IMR-90 (cell line): ENCODE data around the gene CHAF1B. TPM values are rescaled to one million over a fixed set of nuclear protein-coding genes. Genes with fewer than 3 reads are reported as not detected.

Experiments
- ATAC-seq: fragments of 200-7000 bp; cut with Tn5 transposase; 2 replicates; pipeline ENCODE4 v1.9.1; 2020; ENCODE audit warnings: low read depth, mild to moderate bottlenecking, moderate library complexity
- BruUV-seq: library from RNA; stranded (reverse); fragments of 400-500 nt; replicated peaks from 2 replicates; lab custom pipeline; 2021; lab: Mats Ljungman, UMichigan
- CTCF ChIA-PET: fragments of 300-600 bp; formaldehyde crosslinking; extraction: SDS; loops from one replicate; lab custom pipeline; 2021; ENCODE audit warnings: antibody characterized with exemption; lab: Yijun Ruan, JAX
- POLR2A ChIA-PET: fragments of 300-600 bp; sonication (Branson Sonifier 250); formaldehyde crosslinking; loops from one replicate; lab custom pipeline; 2022; ENCODE audit warnings: antibody characterized with exemption; ENCODE audit not compliant: unreplicated experiment; lab: Charles Lee
- DNase-seq: peaks from one replicate; pipeline ENCODE4 v3.0.0; 2013
- H2AFZ ChIP-seq: replicated peaks from 2 replicates; pipeline ENCODE3; 2013; ENCODE audit warnings: low read length, mild to moderate bottlenecking; ENCODE audit not compliant: poor library complexity
- H2AK5ac ChIP-seq: 2 replicates; pipeline ENCODE4 v1.6.1; 2013; ENCODE audit warnings: low read depth, low read length, inconsistent platforms
- H2AK9ac ChIP-seq: replicated peaks from 2 replicates; pipeline ENCODE3; 2013; ENCODE audit warnings: mild to moderate bottlenecking, low read depth, low read length, moderate library complexity; ENCODE audit not compliant: poor library complexity
- H2BK120ac ChIP-seq: 2 replicates; pipeline ENCODE4 v1.6.1; 2013; ENCODE audit warnings: low read depth, low read length, inconsistent platforms
- H2BK15ac ChIP-seq: 3 replicates; pipeline ENCODE4 v1.6.1; 2013; ENCODE audit warnings: low read depth, low read length, inconsistent platforms
- H2BK20ac ChIP-seq: 2 replicates; pipeline ENCODE4 v1.6.1; 2013; ENCODE audit warnings: low read depth, mild to moderate bottlenecking, inconsistent platforms, low read length, moderate library complexity
- H2BK5ac ChIP-seq: 2 replicates; pipeline ENCODE4 v1.6.1; 2013; ENCODE audit warnings: mild to moderate bottlenecking, low read depth, low read length, inconsistent platforms; ENCODE audit not compliant: poor library complexity, severe bottlenecking
- H3K14ac ChIP-seq: replicated peaks from 2 replicates; pipeline ENCODE4 v1.6.1; 2013; ENCODE audit warnings: low read depth, low read length, inconsistent platforms
- H3K18ac ChIP-seq: 2 replicates; pipeline ENCODE4 v1.6.1; 2013; ENCODE audit warnings: low read depth, low read length, control low read depth
- H3K23ac ChIP-seq: 2 replicates; pipeline ENCODE4 v1.6.1; 2013; ENCODE audit warnings: low read depth, low read length, inconsistent platforms
- H3K27ac ChIP-seq: 2 replicates; pipeline ENCODE4 v1.5.1; 2013; ENCODE audit warnings: mild to moderate bottlenecking, control low read depth, low read length; ENCODE audit not compliant: insufficient read depth
- H3K27me3 ChIP-seq: 2 replicates; pipeline ENCODE4 v1.6.1; 2013; ENCODE audit warnings: low read length; ENCODE audit not compliant: control insufficient read depth, insufficient read depth
- H3K36me3 ChIP-seq: 2 replicates; pipeline ENCODE4 v1.6.1; 2013; ENCODE audit warnings: low read length, mixed read lengths; ENCODE audit not compliant: control insufficient read depth, insufficient read depth
- H3K4ac ChIP-seq: 2 replicates; pipeline ENCODE4 v1.6.1; 2013; ENCODE audit warnings: low read depth, low read length, inconsistent platforms
- H3K4me1 ChIP-seq: 2 replicates; pipeline ENCODE4 v1.6.1; 2013; ENCODE audit warnings: low read length, mixed read lengths; ENCODE audit not compliant: control insufficient read depth, insufficient read depth
- H3K4me2 ChIP-seq: 2 replicates; pipeline ENCODE4 v1.6.1; 2013; ENCODE audit warnings: low read depth, mild to moderate bottlenecking, control low read depth, low read length, moderate library complexity
- H3K4me3 ChIP-seq: 2 replicates; pipeline ENCODE4 v1.5.1; 2013; ENCODE audit warnings: low read depth, mild to moderate bottlenecking, control low read depth, low read length, moderate library complexity; ENCODE audit not compliant: insufficient read depth
- H3K56ac ChIP-seq: 2 replicates; pipeline ENCODE4 v1.6.1; 2013; ENCODE audit warnings: low read length, inconsistent platforms; ENCODE audit not compliant: insufficient read depth; ENCODE audit errors: extremely low read depth
- H3K79me1 ChIP-seq, 2 experiments: 2 replicates each; pipeline ENCODE4 v1.6.1; 2013; ENCODE audit warnings: low read length in 2 of 2, inconsistent platforms in 1 of 2, low read depth in 1 of 2
- H3K9ac ChIP-seq: 2 replicates; pipeline ENCODE4 v1.6.1; 2013; ENCODE audit warnings: low read depth, low read length, control low read depth
- H3K9me1 ChIP-seq: 2 replicates; pipeline ENCODE4 v1.6.1; 2013; ENCODE audit warnings: low read length, inconsistent platforms; ENCODE audit not compliant: insufficient read depth
- H3K9me3 ChIP-seq: 2 replicates; pipeline ENCODE4 v1.6.1; 2013; ENCODE audit warnings: low read length; ENCODE audit not compliant: control insufficient read depth, insufficient read depth
- H4K20me1 ChIP-seq: 2 replicates; pipeline ENCODE4 v1.6.1; 2013; ENCODE audit warnings: low read length, inconsistent platforms; ENCODE audit not compliant: insufficient read depth
- H4K5ac ChIP-seq: 2 replicates; pipeline ENCODE4 v1.6.1; 2013; ENCODE audit warnings: mild to moderate bottlenecking, low read depth, low read length, control low read depth
- H4K8ac ChIP-seq, 2 experiments: 2 replicates each; pipeline ENCODE4 v1.6.1; 2013; ENCODE audit warnings: low read depth in 2 of 2, low read length in 2 of 2, control low read depth in 1 of 2, inconsistent platforms in 1 of 2
- H4K91ac ChIP-seq: 2 replicates; pipeline ENCODE4 v1.6.1; 2013; ENCODE audit warnings: low read depth, low read length, inconsistent platforms; ENCODE audit not compliant: insufficient read depth
- FOS ChIP-seq: fragments of 150-350 bp; IDR thresholded peaks from 2 replicates; pipeline ENCODE4 v1.6.1; 2016; ENCODE audit warnings: low read depth, low read length
- POLR2A ChIP-seq: IDR thresholded peaks from 2 replicates; pipeline ENCODE4 v1.6.1; 2012; ENCODE audit warnings: mild to moderate bottlenecking, low read depth, low read length
- WGBS, 2 experiments: methylation state at CpG; one replicate each; pipeline versions ENCODE4 v1.1.5 to v1.1.7; 2013; ENCODE audit warnings: missing lambda C conversion rate in 2 of 2; ENCODE audit not compliant: insufficient read length in 1 of 2; ENCODE audit errors: extremely low coverage in 2 of 2; 5-methylcytosine and 5-hydroxymethylcytosine counted together
- dilution Hi-C: fragments of 300-500 bp; cut with HindIII; formaldehyde crosslinking; loops from one replicate; pipeline ENCODE4 v1.14.3; 2018; ENCODE audit warnings: low sequenced_read_pairs; ENCODE audit not compliant: unreplicated experiment
- in situ Hi-C: fragments of 300-500 bp; cut with MboI; formaldehyde crosslinking; loops from 3 replicates; pipeline ENCODE4 v1.14.3; 2019; ENCODE audit warnings: low sequenced_read_pairs, inconsistent platforms, mixed read lengths
- intact Hi-C: fragments of 100-400 bp; cut with micrococcal nuclease; formaldehyde crosslinking; loops from 2 replicates; pipeline ENCODE4 v1.10.0; 2022
- polyA plus RNA-seq, 3 experiments: library from polyadenylated mRNA; depleted of rRNA; stranded (reverse); fragments of >200 nt; gene quantifications; 2 replicates each; pipeline ENCODE4 v1.2.3, GENCODE V29; 2012; ENCODE audit warnings: low replicate concordance in 1 of 3
- total RNA-seq: library from RNA; depleted of rRNA; stranded (reverse); fragments of >200 nt; gene quantifications from 2 replicates; pipeline ENCODE4 v1.2.3, GENCODE V29; 2012

The CHAF1B gene
- total and polyA plus RNA-seq, 2 of the 4 experiments (the other 2 are of a cell fraction), result 4.5 to 6.4 TPM

DNA sequence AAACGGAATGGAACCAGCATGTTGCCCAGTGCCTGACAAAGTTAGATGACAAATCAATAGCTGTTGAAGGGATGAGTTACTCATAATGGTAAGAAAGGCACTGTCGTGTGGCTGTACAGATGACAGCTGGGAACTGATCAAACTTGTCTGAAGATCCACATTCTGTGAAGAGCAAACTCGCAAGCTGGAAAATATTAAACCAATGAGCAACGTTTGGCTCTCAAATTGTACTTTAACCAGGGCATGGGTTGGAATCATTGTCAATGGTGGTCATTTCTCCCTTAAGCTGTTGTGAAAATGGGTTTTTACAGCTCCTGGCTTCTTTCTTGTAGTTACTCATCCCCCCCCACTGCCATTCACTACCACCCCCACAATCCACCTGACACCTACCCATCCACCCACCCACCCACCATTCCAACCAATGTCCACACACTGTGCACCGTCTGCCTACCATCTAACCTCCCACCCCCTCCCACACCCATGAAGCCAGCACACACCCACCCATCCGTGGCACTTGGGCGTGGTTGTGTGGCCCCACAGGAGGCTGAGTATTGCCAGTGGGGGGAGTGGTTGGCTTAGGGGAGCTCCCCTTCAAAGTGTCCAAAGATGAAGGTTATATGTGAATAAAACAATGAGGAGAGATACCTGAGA is 48.0 kb downstream of the CHAF1B start:
- ChIA-PET POLR2A (interaction anchor here (0.7 kb wide), 1 partner anchor 1397 kb away, joined by 3 read pairs; no protein-coding TSS in a partner anchor), CTCF (no interaction called here)
- no CpG with 5 or more reads among the region's 7 CpGs for WGBS, 2 experiments
- TF ChIP-seq POLR2A, result no peak
- TF ChIP-seq FOS, result no peak
- Histone ChIP-seq H3K4ac (peak overlapping the region; percentile 5), H3K79me1 (peaks cover 3 to 8% of the 10 kb centered on the region in 2 experiments), H2AK5ac (no peak overlapping the region), H3K27ac (no peak overlapping the region), H3K9ac (no peak overlapping the region), H2AK9ac (no peak overlapping the region), H4K91ac (no peak overlapping the region), H4K8ac (no peak overlapping the region), H2BK15ac (no peak overlapping the region), H3K18ac (no peak overlapping the region), H4K20me1 (no peaks in the 10 kb centered on the region), H2BK120ac (no peak overlapping the region), H3K14ac (no peak overlapping the region), H2AFZ (no peak overlapping the region), H2BK5ac (no peak overlapping the region), H3K56ac (no peak overlapping the region), H3K36me3 (no peaks in the 10 kb centered on the region), H2BK20ac (no peak overlapping the region), H4K5ac (no peak overlapping the region), H3K27me3 (no peaks in the 10 kb centered on the region), H3K4me1 (peaks cover 17% of the 10 kb centered on the region), H3K4me3 (no peak overlapping the region), H3K9me1 (peaks cover 12% of the 10 kb centered on the region), H3K4me2 (no peak overlapping the region), H3K9me3 (no peaks in the 10 kb centered on the region), H3K23ac (no peak overlapping the region)
- in situ Hi-C loops (no loop called here), intact Hi-C loops (no loop called here), dilution Hi-C loops (no loop called here)
- DNase-seq (no peak), ATAC-seq (no peak)
- BruUV-seq, result no TSS peak
